Calu3 (cell line): ENCODE results near the gene HS3ST3B1. TPM values are rescaled to one million over a fixed set of nuclear protein-coding genes. Genes with fewer than 3 reads are reported as not detected.

Experiments
- BruUV-seq: library from RNA; stranded (reverse); fragments of 400-500 nt; replicated peaks from 2 replicates; lab custom pipeline; 2021; lab: Mats Ljungman, UMichigan
- CTCF ChIA-PET: fragments of 300-600 bp; sonication (Branson Sonifier 250); formaldehyde crosslinking; loops from one replicate; lab custom pipeline; 2022; ENCODE audit warnings: antibody characterized with exemption; lab: Charles Lee
- DNase-seq: peaks from one replicate; pipeline ENCODE4 v3.0.0; 2022
- H3K27ac Mint-ChIP-seq: one replicate; pipeline ENCODE4 v1.8.0; 2022; ENCODE audit warnings: mixed read lengths; ENCODE audit not compliant: unreplicated experiment
- H3K27me3 Mint-ChIP-seq: one replicate; pipeline ENCODE4 v1.8.0; 2022; ENCODE audit warnings: mixed read lengths; ENCODE audit not compliant: unreplicated experiment
- H3K36me3 Mint-ChIP-seq: one replicate; pipeline ENCODE4 v1.8.0; 2022; ENCODE audit warnings: mild to moderate bottlenecking, moderate library complexity, mixed read lengths; ENCODE audit not compliant: insufficient read depth, unreplicated experiment
- H3K4me1 Mint-ChIP-seq: one replicate; pipeline ENCODE4 v1.8.0; 2022; ENCODE audit warnings: mild to moderate bottlenecking, low read depth, mixed read lengths; ENCODE audit not compliant: unreplicated experiment
- H3K4me3 Mint-ChIP-seq: one replicate; pipeline ENCODE4 v1.8.0; 2022; ENCODE audit warnings: mild to moderate bottlenecking, low read depth, moderate library complexity, mixed read lengths; ENCODE audit not compliant: unreplicated experiment
- H3K9me3 Mint-ChIP-seq: one replicate; pipeline ENCODE4 v1.8.0; 2022; ENCODE audit warnings: low read depth, mixed read lengths; ENCODE audit not compliant: unreplicated experiment
- CTCF ChIP-seq: fragments of 200-600 bp; IDR thresholded peaks from one replicate; pipeline ENCODE4 v1.8.0; 2022; ENCODE audit warnings: antibody characterized with exemption; ENCODE audit not compliant: unreplicated experiment
- intact Hi-C: fragments of 100-400 bp; cut with micrococcal nuclease; formaldehyde crosslinking; loops from one replicate; pipeline ENCODE4 v1.10.0; 2022; ENCODE audit not compliant: unreplicated experiment
- total RNA-seq: library from RNA; stranded (reverse); gene quantifications from 2 replicates; pipeline ENCODE4 v1.2.3, GENCODE V29; 2022

HS3ST3B1 gene
- total RNA-seq, 1 experiment from 2014 or later, result 0.80 TPM

GRCh38 chr17:14301279-14302090 lies 604 bp downstream of the HS3ST3B1 start:
- peak overlapping the region; percentile 66 for H3K4me3 Mint-ChIP-seq
- no peak for TF ChIP-seq CTCF
- peaks cover 14% of the 10 kb centered on the region for H3K36me3 Mint-ChIP-seq
- peaks cover 58% of the 10 kb centered on the region for H3K27me3 Mint-ChIP-seq
- no peak overlapping the region for H3K27ac Mint-ChIP-seq
- BruUV-seq, result no TSS peak
- peak; percentile 40 for DNase-seq
- no peaks in the 10 kb centered on the region for H3K9me3 Mint-ChIP-seq
- CTCF ChIA-PET, result interaction anchor here (0.5 to 2.1 kb wide), 6 partner anchors 215 to 724 kb away, joined by 3 to 7 read pairs (median 3); no protein-coding TSS in a partner anchor
- peaks cover 12% of the 10 kb centered on the region for H3K4me1 Mint-ChIP-seq
- intact Hi-C loops, result loop anchor here (1.0 to 10.0 kb wide), 5 partner anchors 229 to 873 kb away; no protein-coding TSS in a partner anchor

- CTCF ChIA-PET, result interaction anchor here (0.5 to 2.1 kb wide), 3 partner anchors 704 to 724 kb away, joined by 3 to 7 read pairs (median 3); no protein-coding TSS in a partner anchor
- peak; percentile 1 for DNase-seq
- intact Hi-C loops, result loop anchor here (1.0 to 10.0 kb wide), 5 partner anchors 230 to 873 kb away; no protein-coding TSS in a partner anchor
- no peaks in the 10 kb centered on the region for H3K9me3 Mint-ChIP-seq
- peak overlapping the region; percentile 66 for H3K4me3 Mint-ChIP-seq
- no peak for TF ChIP-seq CTCF
- peaks cover 12% of the 10 kb centered on the region for H3K4me1 Mint-ChIP-seq
- no TSS peak for BruUV-seq
- no peak overlapping the region for H3K27ac Mint-ChIP-seq
- peaks cover 52% of the 10 kb centered on the region for H3K27me3 Mint-ChIP-seq
- peaks cover 14% of the 10 kb centered on the region for H3K36me3 Mint-ChIP-seq
Observed at GRCh38 chr17:14302091-14302430, 1.2 kb downstream of the HS3ST3B1 start.

- Mint-ChIP-seq H3K27me3 (peaks cover 47% of the 10 kb centered on the region), H3K36me3 (peaks cover 13% of the 10 kb centered on the region), H3K9me3 (no peaks in the 10 kb centered on the region), H3K4me3 (peak overlapping the region; percentile 0), H3K4me1 (peaks cover 12% of the 10 kb centered on the region), H3K27ac (no peak overlapping the region)
- CTCF ChIA-PET, result interaction anchor here (0.5 to 2.1 kb wide), 3 partner anchors 704 to 725 kb away, joined by 3 to 7 read pairs (median 3); no protein-coding TSS in a partner anchor
- intact Hi-C loops, result loop anchor here (1.0 to 10.0 kb wide), 5 partner anchors 230 to 872 kb away; no protein-coding TSS in a partner anchor
- BruUV-seq, result no TSS peak
- peak; percentile 82 for DNase-seq
- peak; percentile 88 for TF ChIP-seq CTCF
Observed at GRCh38 chr17:14302431-14303099, 1.7 kb downstream of the HS3ST3B1 start.
